Posterior vena cava (tissue), 2 donors: ENCODE data around the gene BCAR1. TPM values are rescaled to one million over a fixed set of nuclear protein-coding genes. Genes with fewer than 3 reads are reported as not detected.
"Not testable (repeated sequence)": the region's sequence is repeated elsewhere in the genome, so short reads cannot be mapped to it uniquely, and the experiment has no call there.

ENCODE experiments used
- DNase-seq: peaks from one replicate; pipeline ENCODE4 v3.0.0-alpha.2; 2020; ENCODE audit warnings: low spot score
- intact Hi-C, 2 donors: fragments of 100-400 bp; cut with DNase I; formaldehyde crosslinking; loops; one replicate each; pipeline versions ENCODE4 v1.14.1 to v1.14.2; 2022 to 2023
- total RNA-seq, 2 donors: library from RNA; stranded (reverse); fragmentation: NEBNext Ultra II Directional; extraction: Animal tissue kit (Norgen Biotek cat#: 25700); gene quantifications; one replicate each; pipeline ENCODE4 v1.2.1, GENCODE V29; 2021
- donor health status: DM: yes; HTN: yes; CAD: no.
- donor health status: DM: yes; HTN: yes; CAD: no.

BCAR1 gene
- total RNA-seq, 2 donors from 2014 or later: 48.7 to 104 TPM

- DNase-seq: no peak
- intact Hi-C loops: no loop called here
Observed at GRCh38 chr16:75217389-75217851, 34.0 kb downstream of the BCAR1 start.

GRCh38 chr16:75216576-75216975 is 34.8 kb downstream of the BCAR1 start:
- DNase-seq: no peak
- intact Hi-C loops: no loop called here

GRCh38 chr16:75216127-75216526 is 35.3 kb downstream of the BCAR1 start:
- DNase-seq: no peak
- intact Hi-C loops: no loop called here

- intact Hi-C loops, DNase-seq: not testable (repeated sequence)
Observed at GRCh38 chr16:75211286-75211685, 40.1 kb downstream of the BCAR1 start.

- intact Hi-C loops: no loop called here
- no peak for DNase-seq
Observed at GRCh38 chr16:75209944-75210343, 41.5 kb downstream of the BCAR1 start.

- DNase-seq: not testable (repeated sequence)
Observed at GRCh38 chr16:75209514-75209913, 41.9 kb downstream of the BCAR1 start.

GRCh38 chr16:75208861-75209505 is 42.4 kb downstream of the BCAR1 start:
- intact Hi-C loops: no loop called here
- no peak for DNase-seq

More at GRCh38 chr16:75209514-75209913, 41.9 kb downstream of the BCAR1 start:
- intact Hi-C loops: not testable (repeated sequence)

- no peak for DNase-seq
- intact Hi-C loops: no loop called here
Observed at GRCh38 chr16:75208242-75208825, 43.1 kb downstream of the BCAR1 start.

- no peak for DNase-seq
- intact Hi-C loops: loop anchor here in 1 of 2 donors (2.0 kb wide), 1 partner anchor 17 kb away; no protein-coding TSS in a partner anchor
Observed at GRCh38 chr16:75207831-75208230, 43.6 kb downstream of the BCAR1 start.

- DNase-seq: peak; percentile 64
- intact Hi-C loops: loop anchor here (1.0 to 2.0 kb wide), 2 partner anchors 17 to 18 kb away; no protein-coding TSS in a partner anchor
Observed at GRCh38 chr16:75206749-75207451, 44.5 kb downstream of the BCAR1 start, which contains the start of gene CTRB2. TSS of gene CTRB2 (minus strand) at chr16:75207161. CDS start at chr16:75207141, 20 bp downstream.

GRCh38 chr16:75205961-75206748 is 45.3 kb downstream of the BCAR1 start:
- peak; percentile 62 for DNase-seq
- intact Hi-C loops: loop anchor here (1.0 to 2.0 kb wide), 2 partner anchors 18 to 19 kb away; no protein-coding TSS in a partner anchor

GRCh38 chr16:75205438-75205837 is 46.0 kb downstream of the BCAR1 start:
- intact Hi-C loops: not testable (repeated sequence)
- peak; percentile 45 for DNase-seq

- intact Hi-C loops, DNase-seq: not testable (repeated sequence)
Observed at GRCh38 chr16:75204905-75205304, 46.5 kb downstream of the BCAR1 start.

- peak; percentile 58 for DNase-seq
- intact Hi-C loops: no loop called here
Observed at GRCh38 chr16:75204410-75204758, 47.0 kb downstream of the BCAR1 start.

- DNase-seq: peak; percentile 28
- intact Hi-C loops: no loop called here
Observed at GRCh38 chr16:75203667-75204409, 47.6 kb downstream of the BCAR1 start.

- intact Hi-C loops: no loop called here
- DNase-seq: peak; percentile 61
Observed at GRCh38 chr16:75203096-75203495, 48.3 kb downstream of the BCAR1 start.

- intact Hi-C loops: no loop called here
- no peak for DNase-seq
Observed at GRCh38 chr16:75202069-75202590, 49.3 kb downstream of the BCAR1 start.

- intact Hi-C loops: loop anchor here in 1 of 2 donors (5.0 kb wide), 1 partner anchor 204 kb away; no protein-coding TSS in a partner anchor
- peak; percentile 67 for DNase-seq
Observed at GRCh38 chr16:75198135-75198600, 53.3 kb downstream of the BCAR1 start.
